Esophagus squamous epithelium (tissue), 5 donors: Measurements from ENCODE around the gene SCGB3A1. TPM values are rescaled to one million over a fixed set of nuclear protein-coding genes. Genes with fewer than 3 reads are reported as not detected.

Experiments used
- DNase-seq: peaks from one replicate; lab custom pipeline; 2025; lab: John Stamatoyannopoulos, UW
- H3K27ac ChIP-seq, 4 donors: fragments of 200-600 bp; sonication (generic); one replicate each; pipeline ENCODE4 v1.5.1; 2016 to 2019; ENCODE audit warnings: mild to moderate bottlenecking in 1 of 4
- H3K27me3 ChIP-seq, 4 donors: fragments of 200-600 bp; sonication (generic); 1 replicate in 3 of 4; 2 replicates in 1 of 4; pipeline versions ENCODE4 v1.5.1 to v1.6.0; 2017 to 2021; ENCODE audit warnings: antibody characterized with exemption in 1 of 4
- H3K36me3 ChIP-seq, 3 donors: fragments of 200-600 bp; sonication (generic); one replicate each; pipeline ENCODE4 v1.5.1; 2016 to 2019
- H3K4me1 ChIP-seq, 3 donors: fragments of 200-600 bp; sonication (generic); one replicate each; pipeline ENCODE4 v1.5.1; 2017 to 2019
- H3K4me3 ChIP-seq, 4 donors: fragments of 200-600 bp; sonication (generic); 1 replicate in 3 of 4; 2 replicates in 1 of 4; pipeline ENCODE4 v1.5.1; 2016 to 2019; ENCODE audit warnings: mild to moderate bottlenecking in 2 of 4, moderate library complexity in 1 of 4
- H3K9me3 ChIP-seq, 3 donors: fragments of 200-600 bp; sonication (generic); one replicate each; pipeline ENCODE4 v1.5.1; 2016 to 2019
- POLR2A ChIP-seq, 4 donors: fragments of 450-650 bp; IDR thresholded peaks; one replicate each; pipeline ENCODE4 v1.6.1; 2017; ENCODE audit warnings: antibody characterized with exemption in 4 of 4, mild to moderate bottlenecking in 4 of 4, moderate library complexity in 3 of 4
- WGBS, 2 donors: methylation state at CpG; one replicate each; pipeline ENCODE4 v1.1.5; 2018; 5-methylcytosine and 5-hydroxymethylcytosine counted together
- intact Hi-C: fragments of 100-400 bp; cut with DNase I; formaldehyde crosslinking; loops from one replicate; pipeline ENCODE4 v1.15.0; 2022
- total RNA-seq, 4 donors: library from RNA; depleted of rRNA; stranded (reverse); fragments of >200 nt; gene quantifications; one replicate each; pipeline ENCODE4 v1.1.0, GENCODE V29; 2016
- TF ChIP-seq, protein P1 (sequence below), 6 experiments: fragments of 450-650 bp in 4 of 6; fragments of 200-600 bp in 2 of 6; sonication (generic) in 2 of 6; IDR thresholded peaks; one replicate each; pipeline ENCODE4 v1.5.1; 2016 to 2019; ENCODE audit warnings: antibody characterized with exemption in 6 of 6, mild to moderate bottlenecking in 4 of 6, moderate library complexity in 4 of 6
- donor health status: DM: yes; HTN: yes; CAD: no.

The SCGB3A1 gene
- total RNA-seq, 4 donors from 2014 or later, result 2.1 to 101 TPM; not detected in 2

DNA sequence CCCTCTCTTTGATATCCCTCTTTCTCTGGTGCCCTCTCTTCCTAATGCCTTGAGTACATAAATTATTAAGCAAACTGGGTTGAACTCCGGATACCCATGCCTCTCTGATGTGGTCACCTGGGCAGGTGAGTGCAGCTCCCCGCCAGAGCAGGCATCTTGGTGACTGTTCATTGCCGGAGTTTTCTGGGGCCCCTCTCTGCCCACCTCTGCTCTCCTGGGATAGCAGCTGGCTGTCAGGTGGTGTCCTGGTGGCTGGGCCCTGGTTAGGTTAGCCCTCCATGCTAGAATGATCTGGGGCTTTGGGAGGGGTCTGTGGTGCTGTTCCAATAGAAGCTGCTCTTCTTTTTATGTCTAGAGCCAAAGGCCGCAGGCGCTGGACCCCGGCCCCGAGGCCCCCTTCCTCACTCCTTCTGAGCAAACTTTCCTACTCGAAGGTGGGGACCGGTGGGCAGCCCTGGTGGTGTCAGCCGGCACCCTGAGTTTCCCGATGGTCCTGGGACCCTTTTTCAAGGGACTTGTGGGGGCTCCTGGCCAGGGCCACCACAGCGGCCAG, 4.9 kb upstream of the SCGB3A1 start:
- Histone ChIP-seq H3K27me3 (peaks cover 0 to 34% (median 3%) of the 10 kb centered on the region in 4 donors), H3K27ac (no peak overlapping the region), H3K4me1 (peaks cover 4 to 7% (median 5%) of the 10 kb centered on the region in 3 donors), H3K36me3 (no peaks in the 10 kb centered on the region), H3K4me3 (no peak overlapping the region), H3K9me3 (no peaks in the 10 kb centered on the region)
- WGBS, 2 donors, result 67% methylated on average over 1 of the region's 12 CpGs
- DNase-seq, result no peak
- TF ChIP-seq, protein P1, sequence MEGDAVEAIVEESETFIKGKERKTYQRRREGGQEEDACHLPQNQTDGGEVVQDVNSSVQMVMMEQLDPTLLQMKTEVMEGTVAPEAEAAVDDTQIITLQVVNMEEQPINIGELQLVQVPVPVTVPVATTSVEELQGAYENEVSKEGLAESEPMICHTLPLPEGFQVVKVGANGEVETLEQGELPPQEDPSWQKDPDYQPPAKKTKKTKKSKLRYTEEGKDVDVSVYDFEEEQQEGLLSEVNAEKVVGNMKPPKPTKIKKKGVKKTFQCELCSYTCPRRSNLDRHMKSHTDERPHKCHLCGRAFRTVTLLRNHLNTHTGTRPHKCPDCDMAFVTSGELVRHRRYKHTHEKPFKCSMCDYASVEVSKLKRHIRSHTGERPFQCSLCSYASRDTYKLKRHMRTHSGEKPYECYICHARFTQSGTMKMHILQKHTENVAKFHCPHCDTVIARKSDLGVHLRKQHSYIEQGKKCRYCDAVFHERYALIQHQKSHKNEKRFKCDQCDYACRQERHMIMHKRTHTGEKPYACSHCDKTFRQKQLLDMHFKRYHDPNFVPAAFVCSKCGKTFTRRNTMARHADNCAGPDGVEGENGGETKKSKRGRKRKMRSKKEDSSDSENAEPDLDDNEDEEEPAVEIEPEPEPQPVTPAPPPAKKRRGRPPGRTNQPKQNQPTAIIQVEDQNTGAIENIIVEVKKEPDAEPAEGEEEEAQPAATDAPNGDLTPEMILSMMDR (IDR thresholded peaks at IDR 0.05), result no peak
- no peak for TF ChIP-seq POLR2A (IDR thresholded peaks at IDR 0.05)
- intact Hi-C loops, result no loop called here

DNA sequence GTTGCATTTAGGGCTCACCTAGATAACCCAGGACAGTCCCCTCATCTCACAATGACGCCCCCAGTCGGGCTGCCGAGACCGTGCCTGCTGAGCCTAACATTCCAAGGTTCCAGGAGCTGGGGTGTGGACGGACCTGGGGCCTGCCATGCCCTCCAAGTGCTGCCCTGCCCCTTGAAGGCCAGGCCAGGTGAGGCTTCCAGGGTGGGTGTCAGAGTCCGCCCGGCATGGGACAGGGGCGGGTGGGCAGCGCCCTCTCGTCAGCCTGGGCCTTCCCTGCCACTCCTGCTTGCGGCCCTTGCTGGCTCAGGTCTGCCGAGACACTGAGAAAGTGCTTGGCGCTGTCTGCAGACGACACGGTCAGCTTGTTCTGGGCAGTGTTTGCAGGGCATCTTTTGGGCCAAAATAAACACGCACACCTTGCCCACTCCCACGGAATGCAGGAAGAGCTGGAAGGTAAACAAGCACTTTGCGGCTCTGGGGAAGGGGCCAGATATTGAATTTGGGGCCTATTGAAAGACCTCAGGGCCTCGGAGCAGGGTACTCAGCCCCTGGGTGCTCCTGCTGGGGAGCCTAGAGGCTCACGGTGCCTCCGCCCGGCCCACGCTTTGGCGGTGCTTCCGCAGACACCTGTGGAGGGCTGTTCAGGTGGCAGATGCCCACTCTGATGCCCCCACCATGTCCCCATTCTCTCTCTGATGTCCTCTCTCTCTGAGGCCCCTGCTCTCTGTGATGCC, 4.2 kb upstream of the SCGB3A1 start:
- TF ChIP-seq, protein P1 (IDR thresholded peaks at IDR 0.05), result no peak
- no peak for TF ChIP-seq POLR2A (IDR thresholded peaks at IDR 0.05)
- Histone ChIP-seq H3K27ac (no peak overlapping the region), H3K4me3 (no peak overlapping the region), H3K9me3 (no peaks in the 10 kb centered on the region), H3K36me3 (no peaks in the 10 kb centered on the region), H3K27me3 (peaks cover under 1 to 41% (median 7%) of the 10 kb centered on the region in 4 donors), H3K4me1 (peaks cover 9 to 14% (median 12%) of the 10 kb centered on the region in 3 donors)
- intact Hi-C loops, result no loop called here
- no peak for DNase-seq
- 84 to 89% methylated on average over 14 to 20 of the region's 25 CpGs for WGBS, 2 donors

GRCh38 chr5:180595046-180595379, 3.7 kb upstream of the SCGB3A1 start:
- no peak for DNase-seq
- intact Hi-C loops, result no loop called here
- H3K9me3 ChIP-seq, result no peaks in the 10 kb centered on the region
- peaks cover 6 to 46% (median 11%) of the 10 kb centered on the region in 4 donors for H3K27me3 ChIP-seq
- H3K4me3 ChIP-seq, result no peak overlapping the region
- H3K27ac ChIP-seq, result no peak overlapping the region
- TF ChIP-seq POLR2A (IDR thresholded peaks at IDR 0.05), result no peak
- 59 to 80% methylated on average over 2 of the region's 2 CpGs for WGBS, 2 donors
- peaks cover 15 to 19% (median 17%) of the 10 kb centered on the region in 3 donors for H3K4me1 ChIP-seq
- H3K36me3 ChIP-seq, result no peaks in the 10 kb centered on the region

DNA sequence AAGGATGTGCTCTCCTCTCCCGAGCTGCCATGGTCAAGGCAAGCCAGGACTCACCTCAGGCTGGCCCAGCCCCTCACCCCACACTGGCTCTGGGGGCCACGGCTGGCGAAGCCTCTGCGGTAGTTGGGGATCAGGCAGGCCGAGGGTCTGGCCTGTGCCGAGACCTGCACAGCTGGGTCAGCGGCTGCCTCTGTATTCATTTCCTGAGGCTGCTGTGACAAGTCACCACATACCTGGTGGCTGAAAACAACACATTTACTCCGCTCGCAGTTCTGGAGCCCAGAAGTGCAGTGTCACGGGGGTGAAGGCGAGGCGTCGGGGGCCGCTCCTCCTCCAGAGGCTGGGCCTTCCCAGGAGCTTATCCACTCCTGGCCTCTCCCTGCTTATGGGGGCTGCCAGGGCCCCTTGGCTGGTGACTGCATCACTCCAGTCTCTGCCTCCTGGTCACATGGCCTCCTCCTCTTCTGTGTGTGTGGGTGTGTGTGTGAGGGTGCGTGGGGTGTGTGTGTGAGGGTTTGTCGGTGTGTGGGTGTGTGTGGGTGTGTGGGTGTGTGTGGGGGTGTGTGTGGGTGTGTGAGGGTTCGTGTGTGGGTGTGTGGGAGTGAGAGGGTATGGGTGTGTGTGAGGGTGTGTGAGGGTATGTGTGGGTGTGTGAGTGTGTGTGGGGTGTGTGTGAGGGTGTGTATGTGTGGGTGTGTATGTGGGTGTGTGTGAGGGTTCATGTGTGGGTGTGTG, 3.2 kb upstream of the SCGB3A1 start:
- Histone ChIP-seq H3K4me1 (peaks cover 15 to 23% (median 21%) of the 10 kb centered on the region in 3 donors), H3K27me3 (peaks cover 6 to 51% (median 14%) of the 10 kb centered on the region in 4 donors), H3K9me3 (no peaks in the 10 kb centered on the region), H3K4me3 (no peak overlapping the region), H3K36me3 (no peaks in the 10 kb centered on the region), H3K27ac (no peak overlapping the region)
- DNase-seq, result no peak
- TF ChIP-seq, protein P1 (IDR thresholded peaks at IDR 0.05), result no peak
- TF ChIP-seq POLR2A (IDR thresholded peaks at IDR 0.05), result no peak
- WGBS, 2 donors, result 33 to 70% methylated on average over 2 to 15 of the region's 17 CpGs
- intact Hi-C loops, result no loop called here

GRCh38 chr5:180593446-180594206, 2.3 kb upstream of the SCGB3A1 start:
- WGBS, 2 donors, result 72 to 76% methylated on average over 6 to 16 of the region's 19 CpGs
- DNase-seq, result no peak

More at GRCh38 chr5:180593446-180594206, 2.3 kb upstream of the SCGB3A1 start:
- Histone ChIP-seq H3K4me1 (peaks cover 15 to 23% (median 21%) of the 10 kb centered on the region in 3 donors), H3K27me3 (peaks cover 6 to 60% (median 14%) of the 10 kb centered on the region in 4 donors), H3K27ac (no peak overlapping the region), H3K4me3 (no peak overlapping the region), H3K36me3 (no peaks in the 10 kb centered on the region), H3K9me3 (no peaks in the 10 kb centered on the region)
- intact Hi-C loops, result no loop called here
- TF ChIP-seq, protein P1 (IDR thresholded peaks at IDR 0.05), result no peak
- TF ChIP-seq POLR2A (IDR thresholded peaks at IDR 0.05), result no peak
